MM.1S (cell line): ENCODE results near the gene HGF.
"Not testable (repeated sequence)": the region's sequence is repeated elsewhere in the genome, so short reads cannot be mapped to it uniquely, and the experiment has no call there.

Experiments used
- DNase-seq: peaks from one replicate; pipeline ENCODE4 v3.0.0-alpha.2; 2015
- H2AFZ ChIP-seq: fragments of 300-600 bp; sonication (generic); 2 replicates; pipeline ENCODE4 v1.6.0; 2016; ENCODE audit warnings: antibody characterized with exemption, low read length
- H3F3A ChIP-seq: fragments of 300-600 bp; sonication (generic); 2 replicates; pipeline ENCODE4 v1.6.1; 2016; ENCODE audit warnings: mild to moderate bottlenecking, antibody characterized with exemption, low read length, moderate library complexity, mixed read lengths; ENCODE audit not compliant: insufficient read depth
- H3K27ac ChIP-seq: fragments of 300-600 bp; sonication (generic); 2 replicates; pipeline ENCODE4 v1.5.1; 2016; ENCODE audit warnings: mild to moderate bottlenecking, low read length
- H3K27me3 ChIP-seq: fragments of 300-600 bp; sonication (generic); replicated peaks from 2 replicates; pipeline ENCODE4 v1.6.0; 2016; ENCODE audit warnings: low read length; ENCODE audit not compliant: insufficient read depth
- H3K36me3 ChIP-seq: fragments of 300-600 bp; sonication (generic); replicated peaks from 2 replicates; pipeline ENCODE4 v1.6.1; 2016; ENCODE audit warnings: mild to moderate bottlenecking, low read length, mixed read lengths; ENCODE audit not compliant: insufficient read depth
- H3K4me1 ChIP-seq: fragments of 300-600 bp; sonication (generic); 2 replicates; pipeline ENCODE4 v1.6.1; 2016; ENCODE audit warnings: low read length, mixed read lengths
- H3K4me2 ChIP-seq: fragments of 300-600 bp; sonication (generic); 2 replicates; pipeline ENCODE4 v1.6.0; 2016; ENCODE audit warnings: low read depth, low read length
- H3K4me3 ChIP-seq: fragments of 300-600 bp; sonication (generic); 2 replicates; pipeline ENCODE4 v1.5.1; 2016; ENCODE audit warnings: low read length, mixed read lengths
- H3K79me2 ChIP-seq: fragments of 300-600 bp; sonication (generic); 2 replicates; pipeline ENCODE4 v1.6.1; 2016; ENCODE audit warnings: mixed run types, low read length, mixed read lengths
- H3K9ac ChIP-seq: fragments of 300-600 bp; sonication (generic); 2 replicates; pipeline ENCODE4 v1.6.1; 2016; ENCODE audit warnings: low read length, mixed read lengths
- H3K9me2 ChIP-seq: fragments of 300-600 bp; sonication (generic); replicated peaks from 2 replicates; pipeline ENCODE4 v1.6.1; 2016; ENCODE audit warnings: mild to moderate bottlenecking, low read length, mixed read lengths; ENCODE audit not compliant: insufficient read depth
- H3K9me3 ChIP-seq: fragments of 300-600 bp; sonication (generic); replicated peaks from 2 replicates; pipeline ENCODE4 v1.6.1; 2016; ENCODE audit warnings: mild to moderate bottlenecking, low read length, mixed read lengths; ENCODE audit not compliant: insufficient read depth
- H4K20me1 ChIP-seq: fragments of 300-600 bp; sonication (generic); 2 replicates; pipeline ENCODE4 v1.6.1; 2016; ENCODE audit warnings: mild to moderate bottlenecking, low read length, moderate library complexity, mixed read lengths; ENCODE audit not compliant: insufficient read depth
- CTCF ChIP-seq: fragments of 300-600 bp; sonication (generic); IDR thresholded peaks from 2 replicates; pipeline ENCODE4 v1.5.1; 2016; ENCODE audit warnings: antibody characterized with exemption, low read length, mixed read lengths
- EZH2 ChIP-seq: fragments of 300-600 bp; sonication (generic); optimal IDR thresholded peaks from 2 replicates; pipeline ENCODE3; 2017; ENCODE audit warnings: low read depth, mild to moderate bottlenecking, antibody characterized with exemption, low read length, mixed read lengths
- EZH2phosphoT487 ChIP-seq: fragments of 300-600 bp; sonication (generic); IDR thresholded peaks from 2 replicates; pipeline ENCODE4 v1.6.1; 2018; ENCODE audit warnings: antibody characterized with exemption, low read length

The HGF gene

GRCh38 chr7:81725812-81726127, 44.1 kb downstream of the HGF start:
- H3K36me3 ChIP-seq, result no peaks in the 10 kb centered on the region
- no peak overlapping the region for H3K4me3 ChIP-seq
- H4K20me1 ChIP-seq, result no peaks in the 10 kb centered on the region
- H3F3A ChIP-seq, result no peaks in the 10 kb centered on the region
- no peak for DNase-seq
- H3K4me2 ChIP-seq, result no peak overlapping the region
- no peaks in the 10 kb centered on the region for H3K27me3 ChIP-seq
- no peaks in the 10 kb centered on the region for H3K9me2 ChIP-seq
- H3K79me2 ChIP-seq, result no peaks in the 10 kb centered on the region
- no peak overlapping the region for H3K9ac ChIP-seq
- H2AFZ ChIP-seq, result no peak overlapping the region
- no peak overlapping the region for H3K27ac ChIP-seq
- H3K4me1 ChIP-seq, result no peaks in the 10 kb centered on the region
- no peaks in the 10 kb centered on the region for H3K9me3 ChIP-seq
- TF ChIP-seq EZH2, result no peak
- TF ChIP-seq CTCF, result no peak
- no peak for TF ChIP-seq EZH2phosphoT487

- no peaks in the 10 kb centered on the region for H3K9me3 ChIP-seq
These were observed 44.6 kb downstream of the HGF start for GRCh38 chr7:81725003-81725811.

GRCh38 chr7:81722250-81722649, 47.6 kb downstream of the HGF start:
- H3K4me3 ChIP-seq, H3F3A ChIP-seq, H3K27me3 ChIP-seq, H4K20me1 ChIP-seq, H3K79me2 ChIP-seq, H2AFZ ChIP-seq, H3K4me1 ChIP-seq, DNase-seq, H3K9ac ChIP-seq, H3K9me3 ChIP-seq, H3K4me2 ChIP-seq, H3K9me2 ChIP-seq, H3K36me3 ChIP-seq, H3K27ac ChIP-seq: not testable (repeated sequence)

More at GRCh38 chr7:81725003-81725811, 44.6 kb downstream of the HGF start:
- H3F3A ChIP-seq, result no peaks in the 10 kb centered on the region
- H3K4me1 ChIP-seq, result no peaks in the 10 kb centered on the region
- no peaks in the 10 kb centered on the region for H3K79me2 ChIP-seq
- H2AFZ ChIP-seq, result no peak overlapping the region
- H4K20me1 ChIP-seq, result no peaks in the 10 kb centered on the region
- no peak overlapping the region for H3K9ac ChIP-seq
- H3K4me2 ChIP-seq, result no peak overlapping the region
- no peaks in the 10 kb centered on the region for H3K27me3 ChIP-seq
- no peak overlapping the region for H3K27ac ChIP-seq
- no peaks in the 10 kb centered on the region for H3K36me3 ChIP-seq
- H3K9me2 ChIP-seq, result no peaks in the 10 kb centered on the region
- no peak overlapping the region for H3K4me3 ChIP-seq
- TF ChIP-seq EZH2 (no peak), EZH2phosphoT487 (no peak), CTCF (no peak)
- no peak for DNase-seq

- no peaks in the 10 kb centered on the region for H3K79me2 ChIP-seq
- no peak overlapping the region for H2AFZ ChIP-seq
- H3K9me2 ChIP-seq, result no peaks in the 10 kb centered on the region
- no peaks in the 10 kb centered on the region for H3K4me1 ChIP-seq
- H3K4me3 ChIP-seq, result no peak overlapping the region
- no peak for TF ChIP-seq EZH2phosphoT487
- no peak for TF ChIP-seq CTCF
- no peak for TF ChIP-seq EZH2
- no peaks in the 10 kb centered on the region for H3K27me3 ChIP-seq
- no peaks in the 10 kb centered on the region for H3F3A ChIP-seq
- no peak overlapping the region for H3K27ac ChIP-seq
- H3K4me2 ChIP-seq, result no peak overlapping the region
- no peaks in the 10 kb centered on the region for H4K20me1 ChIP-seq
- no peaks in the 10 kb centered on the region for H3K9me3 ChIP-seq
- no peaks in the 10 kb centered on the region for H3K36me3 ChIP-seq
- DNase-seq, result no peak
- no peak overlapping the region for H3K9ac ChIP-seq
These were observed 48.4 kb downstream of the HGF start for GRCh38 chr7:81721437-81721836.
